Dedifferentiated amniotic fluid mesenchymal stem cell (primary cell): Measurements from ENCODE around the gene NTHL1.

Source experiments
- DNase-seq: peaks from one replicate; pipeline ENCODE4 v3.0.0-alpha.2; 2016; ENCODE audit errors: extremely low spot score

Gene NTHL1

DNA sequence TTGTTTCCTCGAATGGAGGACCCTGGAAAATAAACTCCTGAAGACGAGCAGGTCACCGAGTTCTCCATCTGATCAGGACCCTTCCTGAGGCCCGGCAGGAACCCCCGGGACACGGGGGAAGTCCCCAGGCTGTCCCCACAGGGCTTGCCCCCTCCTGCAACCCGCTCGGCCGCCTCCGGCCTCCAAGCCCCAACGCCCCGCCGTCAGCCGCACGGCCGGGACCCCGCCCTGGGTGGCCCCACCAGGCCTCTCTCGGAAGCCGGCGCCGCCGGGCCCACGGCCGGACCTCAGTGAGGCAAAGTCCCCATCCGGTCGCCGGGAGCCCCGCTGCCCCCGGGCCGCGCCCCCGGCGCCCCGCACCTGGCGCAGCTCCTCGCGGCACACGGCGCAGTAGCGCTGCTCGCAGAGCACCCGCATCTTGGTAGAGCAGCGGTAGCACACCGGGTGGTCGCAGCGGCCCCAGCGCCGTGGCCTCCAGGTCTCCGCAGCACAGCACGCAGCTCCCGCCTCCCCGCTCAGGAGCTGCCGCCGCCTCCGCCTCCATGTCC, 38.4 kb downstream of the NTHL1 start:
- no peak for DNase-seq

DNA sequence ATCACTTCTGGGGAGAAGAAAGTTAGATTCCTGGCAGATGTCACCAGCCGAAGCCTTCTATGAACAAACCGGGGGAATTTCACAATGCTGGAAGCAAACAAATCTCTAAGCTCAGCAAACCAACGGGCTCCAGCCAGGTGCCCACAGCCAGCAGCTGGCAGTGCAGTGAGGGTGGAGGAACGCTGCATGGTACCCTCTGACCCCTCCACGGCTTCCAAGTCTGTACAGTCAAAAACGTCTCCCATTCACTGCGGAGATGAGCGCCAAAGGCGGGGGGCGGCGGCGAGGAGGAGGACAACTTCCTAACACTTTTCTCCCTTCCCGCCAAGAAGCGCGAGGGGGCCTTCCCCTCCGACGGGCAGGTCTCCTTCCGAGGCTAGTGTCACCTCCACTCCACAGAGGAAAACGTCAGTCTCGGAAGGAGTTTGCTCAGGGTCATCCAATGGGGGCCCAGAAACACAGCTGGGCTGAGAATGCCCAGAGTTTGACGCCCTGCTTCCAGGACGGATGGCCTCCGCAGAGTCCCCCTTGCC, 38.9 kb downstream of the NTHL1 start:
- no peak for DNase-seq

DNA sequence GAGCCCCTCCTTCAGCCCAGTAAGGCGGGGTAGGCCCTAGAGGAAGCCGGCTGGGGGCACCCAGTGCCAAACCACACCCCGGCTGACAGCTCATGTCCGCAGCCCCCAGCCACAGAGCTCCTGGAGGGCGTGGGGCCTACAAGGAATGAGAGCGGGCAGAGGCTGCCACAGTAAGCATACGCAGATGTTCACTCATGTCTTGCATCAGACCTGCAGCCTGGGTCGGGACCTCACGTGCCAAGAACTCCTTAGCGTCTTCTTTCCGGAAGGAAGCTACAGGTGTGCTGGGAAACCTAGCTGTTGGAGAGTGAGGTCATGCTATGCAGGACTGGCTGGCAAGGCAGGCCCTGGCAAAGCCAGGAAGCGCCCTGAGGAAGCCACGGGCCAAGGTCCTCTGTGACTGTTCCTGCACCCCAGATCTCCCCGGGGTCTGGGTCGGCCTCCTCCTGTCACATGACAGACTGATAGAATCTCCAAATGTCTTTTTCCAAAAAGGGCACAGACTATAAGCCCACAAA, 39.6 kb downstream of the NTHL1 start:
- DNase-seq, result no peak

DNA sequence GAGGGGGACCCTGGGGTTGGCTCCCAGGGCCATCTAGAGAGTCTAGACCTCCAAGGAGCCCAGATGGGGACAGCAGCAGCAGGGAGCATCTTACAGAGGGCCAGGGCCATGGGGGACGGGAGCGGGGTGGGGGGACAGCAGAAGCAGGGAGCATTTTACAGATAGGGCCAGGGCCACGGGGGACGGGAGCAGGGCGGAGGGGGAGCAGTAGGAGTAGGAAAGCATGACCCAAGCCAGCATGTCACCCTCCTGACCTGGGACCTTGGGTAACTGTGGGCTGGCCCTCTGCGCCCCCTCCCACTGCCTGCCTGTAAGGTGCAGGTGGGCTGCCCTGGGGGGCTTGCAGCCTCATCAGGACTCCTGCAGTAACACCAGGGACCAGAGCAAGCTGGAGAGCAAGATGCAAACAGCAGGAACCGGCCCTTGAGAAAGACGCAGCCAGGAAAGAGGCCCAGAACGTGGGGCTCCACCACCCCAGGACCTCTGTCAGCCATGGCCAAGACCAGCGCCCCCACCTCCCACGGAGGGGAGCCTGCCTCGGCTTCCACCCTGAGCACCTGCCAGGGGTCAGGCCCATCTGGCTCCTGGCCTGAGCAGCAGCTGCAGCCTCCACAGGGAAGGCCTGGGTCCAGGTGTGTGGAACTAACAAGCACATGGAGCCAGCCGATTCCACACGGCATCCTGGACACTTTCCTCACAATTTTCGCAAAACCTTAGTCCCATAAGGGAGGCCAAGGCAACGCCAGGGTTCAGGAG, 40.4 kb downstream of the NTHL1 start:
- no peak for DNase-seq

DNA sequence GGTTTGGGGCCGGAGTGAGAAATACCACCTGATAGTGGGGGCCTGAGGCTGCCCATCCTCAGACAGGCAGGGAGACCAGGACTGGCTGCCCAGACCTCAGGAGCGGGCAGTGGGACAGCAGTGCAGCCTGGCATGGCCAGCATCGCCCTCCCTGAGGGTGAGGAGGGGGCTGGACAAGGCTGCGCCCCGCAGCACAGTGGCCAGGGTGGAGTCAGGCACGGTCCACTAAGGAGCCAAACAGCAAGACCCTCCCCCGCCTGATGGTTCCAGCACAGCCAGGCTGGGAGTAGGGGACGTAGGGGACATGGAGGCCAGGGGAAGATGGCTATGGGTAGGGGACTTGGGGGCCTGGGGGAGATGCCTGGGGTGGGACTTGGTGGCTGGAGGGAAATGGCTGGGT, 41.3 kb downstream of the NTHL1 start:
- DNase-seq, result no peak

DNA sequence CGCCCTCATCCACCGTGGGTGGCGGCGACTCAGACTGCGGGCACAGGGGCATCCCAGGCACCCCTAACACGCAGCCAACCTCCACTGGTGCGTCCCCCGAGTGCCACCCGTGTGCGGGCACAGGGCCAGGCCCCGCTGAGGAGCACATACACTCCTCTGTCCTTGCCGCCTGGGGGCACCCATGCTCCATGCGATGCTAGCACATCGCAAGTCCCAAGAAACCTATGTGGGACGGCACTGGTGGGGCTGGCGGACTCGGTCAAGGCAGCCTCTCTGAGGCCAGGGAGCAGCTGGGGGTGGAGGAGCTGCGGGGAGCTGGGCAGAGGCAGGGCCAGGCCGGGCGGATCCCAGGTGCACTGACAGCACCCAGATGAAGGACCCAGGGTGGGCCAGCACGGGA, 42.0 kb downstream of the NTHL1 start:
- no peak for DNase-seq

DNA sequence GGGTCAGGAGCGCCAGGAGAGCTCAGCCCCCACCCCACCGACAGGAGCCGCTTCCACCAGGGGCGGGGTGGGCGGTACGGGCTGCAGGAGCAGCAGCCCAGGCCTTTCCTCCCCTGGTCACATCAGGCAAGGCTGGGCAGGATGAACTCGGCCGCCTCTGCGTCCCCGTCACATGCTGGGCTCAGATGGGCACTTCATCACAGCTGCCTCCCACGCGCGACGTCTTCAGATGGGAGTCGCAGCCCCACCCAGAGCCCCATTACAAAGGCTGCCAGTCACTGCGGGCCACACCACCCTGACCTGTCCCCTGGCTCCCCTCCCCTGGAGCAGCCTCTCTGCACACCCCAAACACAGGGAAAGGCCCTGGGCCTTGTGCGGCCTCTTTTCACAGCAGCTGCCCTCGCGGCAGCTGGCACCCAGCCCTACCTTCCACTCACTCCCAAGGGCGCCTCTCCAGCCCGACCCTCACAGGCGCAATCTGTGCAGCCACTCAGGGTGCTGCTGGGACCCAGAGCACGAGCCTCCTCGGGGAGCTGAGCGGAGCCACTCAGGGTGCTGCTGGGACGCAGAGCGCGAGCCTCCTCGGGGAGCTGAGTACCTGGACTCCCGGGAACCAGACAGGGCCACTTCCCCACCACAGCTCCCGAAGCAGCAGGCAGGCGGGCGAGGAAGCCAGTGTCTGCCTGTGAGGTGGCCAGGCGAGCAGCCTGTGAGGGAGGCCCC, 42.7 kb downstream of the NTHL1 start:
- DNase-seq, result no peak

DNA sequence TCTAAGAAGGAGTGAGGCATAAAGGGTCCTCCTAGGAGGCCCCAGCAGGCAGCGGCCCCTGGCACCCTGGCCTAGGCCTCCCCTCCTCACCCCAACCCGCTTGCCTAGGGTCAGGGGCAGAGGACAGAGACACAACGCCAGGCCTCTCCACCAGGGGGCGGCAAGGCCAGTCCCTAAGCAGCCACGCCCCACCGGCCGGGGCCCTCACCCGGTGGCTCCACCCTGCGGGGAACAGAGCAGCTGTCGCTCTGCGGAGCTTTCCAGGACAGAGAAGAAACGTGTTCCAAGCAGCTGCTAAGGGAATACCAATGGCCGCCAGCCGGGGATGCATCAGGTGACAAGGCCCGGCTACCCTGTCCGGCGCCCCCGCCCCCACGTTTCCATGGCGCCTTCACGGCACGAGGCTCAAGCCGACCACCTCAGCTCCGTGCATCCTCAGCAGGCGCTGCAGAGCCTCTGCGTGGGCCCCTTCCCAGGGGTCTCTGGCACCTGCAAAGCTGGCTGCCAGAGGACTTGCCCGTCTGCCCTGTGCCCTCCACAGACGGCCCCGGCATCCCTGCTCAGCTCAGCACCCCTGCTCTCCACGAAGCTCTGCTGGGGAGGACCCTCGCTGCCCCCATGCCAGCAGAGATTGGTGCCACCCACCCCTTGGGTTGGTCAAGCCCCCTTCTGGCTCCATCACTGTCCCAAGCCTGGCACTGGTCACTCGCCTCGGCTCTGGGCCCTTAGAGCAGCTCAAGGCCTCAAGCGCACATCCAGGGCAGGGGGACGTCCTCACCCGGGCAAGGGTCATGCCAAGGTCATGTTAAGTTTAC, 43.6 kb downstream of the NTHL1 start:
- peak; percentile 71 for DNase-seq

DNA sequence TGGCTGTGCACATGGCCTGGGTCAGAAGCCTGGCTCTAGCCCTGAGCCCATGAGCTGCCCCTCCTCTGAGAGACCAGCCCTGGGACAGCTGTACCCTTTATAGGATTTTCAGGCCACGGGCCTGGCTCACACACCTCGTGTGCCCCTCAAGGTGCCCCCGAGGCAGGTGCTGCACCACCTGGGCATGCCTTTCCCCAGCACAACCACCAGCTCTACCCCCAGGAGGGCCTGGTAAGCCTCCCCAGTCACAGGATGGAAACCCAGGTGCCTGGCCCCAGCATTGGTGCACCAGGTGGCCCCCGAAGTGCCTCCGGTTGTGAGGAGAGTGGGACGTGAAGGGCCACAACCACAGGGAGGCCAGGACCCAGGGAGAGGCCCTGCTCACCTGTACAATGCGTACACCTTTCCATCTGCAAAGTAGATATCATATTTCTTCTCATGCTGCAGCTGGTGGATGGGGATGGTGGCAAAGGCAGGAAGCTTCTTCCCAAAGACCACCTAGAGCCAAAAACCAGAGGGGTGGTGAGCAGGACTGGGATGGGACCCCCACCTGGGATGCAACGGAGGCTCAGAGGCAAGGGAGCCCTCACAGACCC, 44.3 kb downstream of the NTHL1 start:
- DNase-seq, result no peak

DNA sequence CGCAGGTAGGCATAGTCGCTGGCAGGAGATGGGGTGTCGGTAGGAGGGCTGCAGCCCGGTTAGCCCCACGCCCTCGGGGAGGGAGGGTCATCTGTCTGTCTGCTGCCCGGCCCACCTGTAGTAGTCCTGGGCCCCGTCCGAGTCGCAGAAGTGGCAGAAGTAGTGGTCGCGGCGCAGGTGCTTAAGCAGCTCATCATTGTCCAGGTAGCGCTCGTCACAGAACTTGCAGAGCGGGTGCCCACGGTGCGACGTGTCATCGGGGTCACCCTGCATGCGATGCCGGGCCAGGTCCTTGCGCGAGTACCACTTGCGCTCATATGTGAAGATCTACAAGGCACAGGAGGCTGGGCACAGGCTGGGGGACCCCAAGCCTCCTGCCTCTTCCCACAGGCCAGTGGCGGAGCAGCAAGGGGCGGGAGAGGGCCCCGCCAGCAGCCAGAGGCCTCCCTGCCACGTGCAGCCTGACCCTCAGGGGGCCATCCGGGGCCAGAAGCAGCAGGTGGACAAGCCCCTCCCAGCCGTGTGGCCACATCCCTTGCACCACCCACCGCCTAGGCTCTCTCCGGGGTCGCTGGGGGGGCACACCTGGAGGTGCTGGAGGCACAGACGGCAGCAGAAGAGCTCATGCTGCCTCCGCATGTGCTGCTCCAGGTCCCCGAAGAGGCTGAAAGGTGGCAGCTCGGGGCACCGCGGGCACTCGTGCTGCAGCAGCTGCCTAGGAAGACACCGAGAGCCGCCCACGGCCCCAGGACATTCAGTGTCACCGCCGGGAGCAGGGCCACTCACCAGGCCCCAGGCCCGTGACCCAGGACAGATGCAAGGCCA, 45.0 kb downstream of the NTHL1 start:
- no peak for DNase-seq

DNA sequence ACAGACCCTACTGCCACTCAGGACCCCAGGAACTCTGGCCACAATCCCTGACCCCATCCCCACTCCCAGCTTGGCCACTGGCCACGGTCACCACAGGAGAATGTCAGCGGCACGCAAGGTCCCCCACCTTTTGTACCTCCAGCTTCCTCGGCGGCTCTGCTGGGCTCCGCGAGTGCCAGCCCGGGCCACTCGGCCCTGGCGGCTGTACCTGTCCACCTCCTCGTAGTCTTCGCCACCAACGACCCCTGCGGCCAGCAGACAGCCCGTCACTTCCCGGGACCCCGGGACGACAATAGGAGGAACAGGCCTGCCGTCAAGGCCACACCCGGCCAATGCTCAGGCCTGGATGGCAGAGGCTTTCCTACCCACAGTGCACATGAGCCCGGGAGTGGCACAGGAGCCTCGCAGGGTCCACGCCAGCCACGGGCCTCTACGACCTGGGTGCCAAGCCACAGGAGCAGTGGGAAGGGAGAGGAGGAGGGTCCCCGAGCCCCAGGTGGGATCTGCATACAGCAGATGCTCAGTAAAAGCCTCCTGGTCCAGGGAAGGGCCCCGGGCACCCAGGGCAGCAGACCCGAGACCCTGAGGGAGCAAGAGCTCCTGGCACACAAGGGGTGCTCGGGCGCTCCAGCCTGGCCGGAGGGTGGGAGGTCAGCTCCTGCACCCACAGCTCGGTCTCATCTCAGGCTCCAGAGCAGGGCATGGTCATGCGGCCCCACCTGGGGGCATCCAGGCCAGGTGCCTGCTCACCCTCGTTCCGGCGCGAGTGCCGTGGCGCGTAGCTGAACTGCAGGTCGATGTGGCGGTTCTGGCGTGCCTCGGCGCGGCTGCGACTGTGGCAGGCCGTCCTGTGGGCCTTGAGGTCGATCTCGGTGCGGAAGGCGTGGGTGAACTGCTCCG, 45.9 kb downstream of the NTHL1 start:
- no peak for DNase-seq

DNA sequence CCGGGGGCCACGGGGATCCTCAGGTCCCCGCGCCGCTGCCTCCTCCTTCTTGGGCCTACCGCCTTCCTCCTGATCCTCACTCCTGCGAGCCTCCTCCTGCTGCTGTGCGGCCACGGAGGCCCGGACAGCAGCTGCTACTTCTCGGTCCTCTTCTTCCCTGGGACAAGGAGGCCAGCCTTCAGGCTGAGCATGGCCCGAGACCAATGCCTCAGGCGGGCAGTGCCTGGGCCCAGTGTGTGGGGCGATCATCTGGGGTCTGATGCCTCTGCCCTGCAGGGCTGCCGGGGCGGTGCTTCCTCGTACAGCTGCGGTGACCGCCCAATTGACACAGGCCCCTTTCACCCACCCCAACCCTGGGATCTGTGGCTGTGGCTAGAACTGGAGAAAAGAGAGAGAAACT, 46.6 kb downstream of the NTHL1 start:
- DNase-seq, result no peak

DNA sequence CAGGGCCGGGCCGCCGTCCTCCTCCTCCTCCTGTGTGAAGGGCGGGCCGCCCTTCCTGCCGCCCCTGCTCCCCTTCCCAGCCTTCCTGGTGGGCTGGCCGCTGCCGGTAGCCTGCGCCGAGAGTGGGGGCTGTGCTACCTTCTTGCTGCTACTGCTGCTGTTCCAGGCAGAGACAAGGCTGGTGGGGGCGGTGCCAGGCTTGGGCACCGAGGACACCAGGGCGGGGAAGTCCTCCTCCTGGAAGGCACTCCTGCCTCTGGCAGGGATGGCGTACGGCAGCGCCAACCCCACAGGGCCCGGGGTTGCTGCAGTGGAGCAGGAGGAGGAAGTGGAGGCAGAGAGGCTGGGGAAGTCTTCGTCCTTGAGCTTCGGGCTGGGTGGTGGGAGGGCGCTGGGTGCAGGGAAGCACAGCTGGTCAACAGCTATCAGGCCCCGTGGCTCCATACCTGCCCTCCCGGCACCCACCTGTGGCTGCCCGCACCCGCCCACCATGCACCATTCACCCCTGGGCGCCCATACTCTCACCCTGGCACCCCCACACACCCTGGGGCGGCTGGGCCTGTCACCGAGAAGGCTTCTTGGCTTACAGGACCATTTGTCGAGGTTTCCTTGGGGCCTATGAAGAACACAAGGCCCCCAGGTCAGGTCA, 47.6 kb downstream of the NTHL1 start:
- no peak for DNase-seq

DNA sequence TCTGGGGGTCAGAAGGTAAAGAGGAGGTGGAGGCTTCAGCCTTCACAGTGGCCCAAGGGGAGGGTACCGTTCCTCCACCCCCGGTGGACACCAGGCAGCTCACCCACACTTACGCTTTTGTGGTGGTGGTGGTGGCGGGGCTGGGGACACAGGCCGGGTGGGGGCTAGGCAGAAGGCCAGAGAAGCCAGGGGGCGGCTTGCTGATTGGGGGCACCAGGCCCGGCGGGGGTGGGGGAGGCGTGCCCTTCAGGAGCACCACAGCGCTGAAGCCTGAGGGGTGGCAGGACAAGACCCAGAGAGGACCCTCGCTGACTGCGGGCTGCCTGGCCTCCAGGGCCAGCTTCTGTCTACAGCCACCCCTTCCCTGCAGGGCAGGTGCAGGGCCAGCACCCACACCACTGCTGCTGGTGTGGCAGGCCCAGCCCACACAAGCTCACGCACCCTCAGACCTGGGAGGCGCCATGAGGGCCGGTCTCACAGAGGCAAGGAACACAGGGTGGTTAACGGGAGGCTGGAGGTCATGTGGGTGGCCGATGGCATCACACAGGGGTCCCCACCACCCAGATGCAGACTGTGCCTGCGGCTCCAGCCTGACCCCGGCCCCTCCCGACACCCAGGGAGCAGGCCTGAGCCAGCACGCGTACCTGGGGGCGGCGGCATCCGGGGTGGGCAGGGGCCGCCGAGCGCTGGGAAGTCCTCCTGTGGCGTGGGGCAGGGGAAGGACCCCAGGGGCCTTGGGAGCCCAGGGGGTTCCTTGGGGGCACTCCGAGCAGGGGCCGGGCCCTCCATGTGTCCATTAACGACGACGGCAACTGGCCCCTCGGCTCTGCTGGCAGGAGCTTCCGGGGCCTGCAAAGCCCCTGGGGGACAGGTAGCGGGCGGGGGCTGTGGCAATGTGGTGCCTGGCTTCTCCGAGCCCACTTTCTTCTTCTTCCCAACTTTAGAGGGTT, 48.5 kb downstream of the NTHL1 start:
- DNase-seq, result no peak

DNA sequence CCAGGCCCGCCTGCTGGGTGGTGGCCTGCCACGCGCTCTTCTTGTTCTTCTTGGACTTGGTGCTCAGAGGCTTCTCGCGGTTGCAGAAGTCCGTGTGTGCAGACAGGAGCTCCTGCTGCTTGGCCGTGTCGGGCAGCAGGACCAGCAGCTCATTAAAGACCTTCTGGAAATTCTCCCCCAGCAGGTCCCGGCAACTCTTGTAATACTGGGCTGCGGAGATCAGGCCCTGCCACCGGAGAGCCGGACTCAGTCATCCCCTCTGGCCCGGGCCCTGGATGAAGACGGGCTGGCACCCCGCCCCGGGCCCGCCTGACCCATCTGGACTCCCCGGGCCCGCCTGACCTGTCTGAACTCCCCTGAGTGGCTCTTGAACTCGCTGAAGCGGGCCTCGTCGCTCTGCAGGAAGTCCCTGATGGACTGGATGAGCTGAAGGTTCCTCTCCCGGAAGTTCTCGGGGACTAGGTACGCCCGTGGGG, 49.2 kb downstream of the NTHL1 start:
- DNase-seq, result no peak

DNA sequence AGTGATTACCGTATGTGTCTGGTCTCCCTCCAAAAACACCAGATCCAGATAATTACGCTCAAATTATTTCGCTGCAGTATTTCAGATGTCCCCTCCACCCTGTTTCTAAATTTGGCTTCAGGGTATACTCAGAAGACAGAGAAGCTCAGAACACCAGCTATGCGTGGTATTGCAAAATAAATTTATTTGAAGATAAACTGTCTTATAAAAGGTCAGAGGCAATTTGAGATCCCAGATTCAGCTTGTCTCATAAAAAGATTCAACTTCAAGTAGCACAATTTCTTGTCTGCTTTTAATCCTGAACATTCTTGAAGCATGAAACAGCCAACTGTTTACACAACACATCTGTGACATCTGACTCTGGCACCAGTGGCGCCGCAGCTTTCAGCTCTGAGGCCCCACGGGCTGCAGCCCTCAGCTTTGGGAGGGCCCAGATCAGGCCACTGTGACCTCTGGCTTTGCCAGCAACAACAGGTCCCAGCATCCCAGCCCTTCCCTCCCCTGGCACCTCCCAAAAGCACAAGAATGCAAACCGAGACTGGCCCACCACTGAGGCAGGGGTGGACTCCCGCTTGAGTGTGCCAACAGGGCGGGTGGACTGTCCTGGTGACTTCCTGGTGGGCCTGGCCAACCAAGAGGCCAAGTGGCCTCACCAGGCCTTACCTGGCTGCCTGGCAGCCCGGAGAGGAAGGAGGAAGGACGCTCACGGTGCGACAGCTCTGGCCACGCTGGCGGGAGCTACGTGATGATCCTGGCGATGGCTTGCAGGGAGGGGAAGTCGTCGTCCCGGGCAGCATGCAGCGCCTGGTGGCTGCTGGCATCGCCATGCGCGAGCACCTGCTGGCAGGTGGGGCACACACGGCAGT, 49.9 kb downstream of the NTHL1 start:
- no peak for DNase-seq

DNA sequence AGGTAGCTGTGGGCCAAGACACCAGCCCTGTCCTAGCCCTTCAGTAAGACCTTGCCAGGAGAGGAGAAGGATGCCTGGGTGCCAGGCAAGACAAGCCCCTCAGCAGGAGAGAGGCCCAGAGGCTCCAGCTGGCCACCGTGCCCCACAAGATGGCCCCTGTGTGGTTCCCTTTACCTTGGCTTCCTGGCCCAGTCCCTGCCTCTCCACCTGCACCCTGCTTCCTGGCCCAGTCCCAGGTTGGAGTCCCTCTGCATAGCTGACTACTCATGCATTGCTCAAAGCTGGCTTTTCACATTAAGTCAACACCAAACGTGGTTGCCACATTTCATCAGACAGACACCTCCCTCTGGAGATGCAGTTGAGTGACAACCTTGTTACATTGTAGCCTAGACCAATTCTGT, 53.9 kb downstream of the NTHL1 start:
- DNase-seq, result no peak
